ENCODE results near the gene POLD1.
"Not testable (repeated sequence)": the region's sequence is repeated elsewhere in the genome, so short reads cannot be mapped to it uniquely, and the experiment has no call there.

Gene POLD1

GRCh38 chr19:50435627-50436026 lies 51.5 kb downstream of the POLD1 start:
- TF ChIP-seq GABPA (IDR thresholded peaks at IDR 0.05; ENCODE audit: low read depth) (no peak), CTCF (IDR thresholded peaks at IDR 0.05; ENCODE audit: insufficient read depth, low read length) (no peak), REST (IDR thresholded peaks at IDR 0.05; ENCODE audit: insufficient replicate concordance, low read depth) (no peak), POLR2AphosphoS5 (IDR thresholded peaks at IDR 0.05; ENCODE audit: low read depth) (no peak), SPI1 (IDR thresholded peaks at IDR 0.05; ENCODE audit: borderline replicate concordance, low read depth) (no peak)
- DNase-seq (ENCODE audit: low read depth in 1 of 2, low spot score in 1 of 2), result no peak
- Histone ChIP-seq H3K27ac (replicated peaks) (no peak overlapping the region), H3K27me3 (ENCODE audit: insufficient read depth, poor library complexity, severe bottlenecking) (peaks cover 13% of the 10 kb centered on the region), H3K4me3 (replicated peaks; ENCODE audit: insufficient read depth, low read length) (no peak overlapping the region)

- H3K27me3 ChIP-seq (ENCODE audit: insufficient read depth, poor library complexity, severe bottlenecking), result peaks cover 5% of the 10 kb centered on the region
- H3K4me3 ChIP-seq (replicated peaks; ENCODE audit: insufficient read depth, low read length), result no peak overlapping the region
- TF ChIP-seq GABPA (IDR thresholded peaks at IDR 0.05; ENCODE audit: low read depth), result no peak
- H3K27ac ChIP-seq (replicated peaks), result no peak overlapping the region
- DNase-seq (ENCODE audit: low read depth in 1 of 2, low spot score in 1 of 2), result no peak
Measured at GRCh38 chr19:50437862-50438449, 53.8 kb downstream of the POLD1 start.

GRCh38 chr19:50439130-50439529 lies 55.0 kb downstream of the POLD1 start:
- not testable (repeated sequence) for DNase-seq (ENCODE audit: low read depth in 1 of 2, low spot score in 1 of 2); H3K27ac ChIP-seq (replicated peaks); H3K27me3 ChIP-seq (ENCODE audit: insufficient read depth, poor library complexity, severe bottlenecking); H3K4me3 ChIP-seq (replicated peaks; ENCODE audit: insufficient read depth, low read length)

- no peak overlapping the region for H3K27ac ChIP-seq (replicated peaks)
- H3K27me3 ChIP-seq (ENCODE audit: insufficient read depth, poor library complexity, severe bottlenecking), result no peaks in the 10 kb centered on the region
- no peak overlapping the region for H3K4me3 ChIP-seq (replicated peaks; ENCODE audit: insufficient read depth, low read length)
- no peak for DNase-seq (ENCODE audit: low read depth in 1 of 2, low spot score in 1 of 2)
- no peak for TF ChIP-seq SPI1 (IDR thresholded peaks at IDR 0.05; ENCODE audit: borderline replicate concordance, low read depth)
- TF ChIP-seq REST (IDR thresholded peaks at IDR 0.05; ENCODE audit: insufficient replicate concordance, low read depth), result no peak
- TF ChIP-seq CTCF (IDR thresholded peaks at IDR 0.05; ENCODE audit: insufficient read depth, low read length), result no peak
- no peak for TF ChIP-seq POLR2AphosphoS5 (IDR thresholded peaks at IDR 0.05; ENCODE audit: low read depth)
- TF ChIP-seq GABPA (IDR thresholded peaks at IDR 0.05; ENCODE audit: low read depth), result no peak
Measured at GRCh38 chr19:50444059-50444458, 59.9 kb downstream of the POLD1 start.

- Histone ChIP-seq H3K4me3 (replicated peaks; ENCODE audit: insufficient read depth, low read length) (no peak overlapping the region), H3K27me3 (ENCODE audit: insufficient read depth, poor library complexity, severe bottlenecking) (peaks cover 5% of the 10 kb centered on the region), H3K27ac (replicated peaks) (no peak overlapping the region)
- TF ChIP-seq POLR2AphosphoS5 (IDR thresholded peaks at IDR 0.05; ENCODE audit: low read depth) (no peak), SPI1 (IDR thresholded peaks at IDR 0.05; ENCODE audit: borderline replicate concordance, low read depth) (no peak), GABPA (IDR thresholded peaks at IDR 0.05; ENCODE audit: low read depth) (no peak), CTCF (IDR thresholded peaks at IDR 0.05; ENCODE audit: insufficient read depth, low read length) (no peak), REST (IDR thresholded peaks at IDR 0.05; ENCODE audit: insufficient replicate concordance, low read depth) (no peak)
- no peak for DNase-seq (ENCODE audit: low read depth in 1 of 2, low spot score in 1 of 2)
Measured at GRCh38 chr19:50447053-50447452, 62.9 kb downstream of the POLD1 start.

Measured in HL-60 (cell line).